Activated T-helper 2 cell treated with anti-CD3 and anti-CD28 coated beads, Interferon-gamma antibody, Interleukin-2, Interleukin-4, amounts not matched to agents 10 μg/mL and 5 μg/mL and 100 μg/mL, durations not matched to agents 14 hours and 24 hours and 36 hours (primary cell): Measurements from ENCODE around the gene MFN2. TPM values are rescaled to one million over a fixed set of nuclear protein-coding genes. Genes with fewer than 3 reads are reported as not detected.
A peak's percentile ranks its signal among the peaks of the same experiment; 100 is the strongest.
"Not testable (repeated sequence)": the region's sequence is repeated elsewhere in the genome, so short reads cannot be mapped to it uniquely, and the experiment has no call there.

Experiments used
- DNase-seq: peaks from one replicate; pipeline ENCODE4 v3.0.0; 2021; ENCODE audit warnings: low spot score
- H3K27ac Mint-ChIP-seq: one replicate; pipeline ENCODE4 v1.8.0; 2021; ENCODE audit warnings: mixed read lengths
- H3K27me3 Mint-ChIP-seq: one replicate; pipeline ENCODE4 v1.8.0; 2021; ENCODE audit warnings: low read depth, mixed read lengths
- H3K36me3 Mint-ChIP-seq: one replicate; pipeline ENCODE4 v1.8.0; 2021; ENCODE audit warnings: low read depth, mixed read lengths
- H3K4me1 Mint-ChIP-seq: one replicate; pipeline ENCODE4 v1.8.0; 2021; ENCODE audit warnings: low read depth, mixed read lengths
- H3K4me3 Mint-ChIP-seq: one replicate; pipeline ENCODE4 v1.8.0; 2021; ENCODE audit warnings: low read depth, mild to moderate bottlenecking, moderate library complexity, mixed read lengths
- H3K9me3 Mint-ChIP-seq: one replicate; pipeline ENCODE4 v1.8.0; 2021; ENCODE audit warnings: mixed read lengths
- intact Hi-C: fragments of 100-400 bp; cut with micrococcal nuclease; formaldehyde crosslinking; loops from one replicate; pipeline ENCODE4 v1.15.1; 2023
- total RNA-seq: library from RNA; stranded (reverse); gene quantifications from 2 replicates; pipeline ENCODE4 v1.2.3, GENCODE V29; 2022

Gene MFN2
- total RNA-seq, 1 donor from 2014 or later: 69.5 TPM

DNA sequence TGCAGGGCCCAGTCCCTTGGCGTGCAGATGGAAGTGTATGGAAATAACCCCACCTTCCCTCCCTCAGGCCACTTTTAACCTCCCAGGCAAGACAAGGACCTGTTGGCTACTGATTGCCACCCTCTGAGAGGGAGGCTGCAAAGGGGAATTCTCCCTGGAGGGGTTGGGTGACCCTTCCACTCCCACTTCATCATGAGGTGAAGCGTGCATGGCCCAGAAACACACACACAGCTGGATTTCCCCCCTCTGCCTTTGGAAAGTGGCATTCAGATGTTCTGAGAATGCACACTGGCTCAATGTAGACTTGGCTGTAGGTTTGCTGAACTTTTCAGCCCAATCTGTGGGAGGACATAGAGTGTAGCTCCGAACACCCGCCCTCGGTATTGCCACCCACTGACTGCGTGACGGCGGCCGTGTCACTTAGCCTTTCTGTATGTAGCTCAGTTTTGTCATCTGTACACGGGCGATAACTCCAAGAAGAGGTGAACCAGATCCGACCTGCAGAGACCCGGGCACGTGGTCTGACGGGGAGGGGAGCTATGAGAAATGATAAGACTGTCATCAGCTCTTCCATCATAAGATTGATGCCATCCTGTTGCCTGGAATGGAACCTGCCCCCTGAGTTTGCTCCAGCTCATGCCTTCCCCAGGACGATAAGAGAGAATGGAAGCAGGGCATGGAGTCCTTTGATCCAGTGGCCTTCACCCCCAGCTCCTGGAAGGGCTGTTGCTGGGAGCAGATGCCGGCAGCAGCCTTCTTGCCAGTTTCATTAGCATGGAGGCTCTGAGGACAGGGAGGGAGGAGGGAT, 58.3 kb downstream of the MFN2 start:
- H3K4me1 Mint-ChIP-seq: peaks cover 37% of the 10 kb centered on the region

DNA sequence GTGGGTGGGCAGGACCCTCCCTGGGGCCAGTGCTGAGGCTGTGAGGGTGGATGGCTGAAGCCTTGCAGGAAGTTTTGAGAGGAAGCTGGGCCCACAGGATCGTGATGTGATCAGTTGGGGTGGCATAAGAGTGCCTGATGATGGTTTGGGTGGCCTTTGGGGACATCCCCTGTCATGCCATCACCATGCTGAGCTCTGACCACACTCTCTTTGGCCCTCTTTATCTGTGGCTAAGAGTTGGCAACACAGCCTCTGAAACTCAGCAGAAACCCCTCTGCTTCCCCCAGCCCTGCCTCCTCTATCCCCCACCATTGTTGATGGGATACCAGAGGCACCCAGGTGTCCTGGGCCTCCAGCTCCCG, 58.9 kb downstream of the MFN2 start:
- Mint-ChIP-seq H3K27me3 (no peaks in the 10 kb centered on the region), H3K9me3 (no peaks in the 10 kb centered on the region), H3K27ac (peak overlapping the region; percentile 67), H3K36me3 (no peaks in the 10 kb centered on the region), H3K4me3 (no peak overlapping the region), H3K4me1 (peaks cover 39% of the 10 kb centered on the region)
- intact Hi-C loops: loop anchor here (5.0 kb wide), 1 partner anchor 37 kb away; no protein-coding TSS in a partner anchor
- no peak for DNase-seq

More for the DNA sequence above, 58.3 kb downstream of the MFN2 start:
- intact Hi-C loops: loop anchor here (5.0 kb wide), 1 partner anchor 36 kb away; no protein-coding TSS in a partner anchor
- no peaks in the 10 kb centered on the region for H3K27me3 Mint-ChIP-seq
- H3K4me3 Mint-ChIP-seq: no peak overlapping the region
- H3K36me3 Mint-ChIP-seq: no peaks in the 10 kb centered on the region
- no peaks in the 10 kb centered on the region for H3K9me3 Mint-ChIP-seq
- no peak for DNase-seq
- peak overlapping the region; percentile 67 for H3K27ac Mint-ChIP-seq

DNA sequence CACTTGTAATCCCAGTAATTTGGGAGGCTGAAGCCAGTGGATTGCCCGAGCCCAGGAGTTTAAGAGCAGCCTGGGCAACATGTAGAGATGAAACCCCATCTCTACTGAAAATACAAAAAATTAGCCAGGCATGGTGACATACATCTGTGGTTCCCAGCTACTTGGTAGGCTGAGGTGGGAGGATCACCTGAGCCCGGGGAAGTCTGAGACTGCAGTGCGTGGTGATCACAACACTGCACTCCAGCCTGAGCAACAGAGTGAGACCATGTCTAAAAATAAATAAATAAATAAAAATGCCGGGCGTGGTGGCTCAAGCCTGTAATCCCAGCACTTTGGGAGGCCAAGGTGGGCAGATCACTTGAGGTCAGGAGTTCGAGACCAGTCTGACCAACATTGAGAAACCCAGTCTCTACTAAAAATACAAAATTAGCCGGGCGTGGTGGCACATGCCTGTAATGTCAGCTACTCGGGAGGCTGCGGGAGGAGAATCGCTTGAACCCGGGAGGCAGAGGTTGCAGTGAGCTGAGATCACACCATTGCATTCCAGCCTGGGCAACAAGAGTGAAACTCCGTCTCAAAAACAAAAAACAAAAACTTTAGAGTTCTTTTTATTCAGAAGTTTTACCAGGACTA, 59.7 kb downstream of the MFN2 start:
- not testable (repeated sequence) for DNase-seq, H3K4me3 Mint-ChIP-seq, H3K36me3 Mint-ChIP-seq, H3K9me3 Mint-ChIP-seq, H3K27me3 Mint-ChIP-seq
- intact Hi-C loops: loop anchor here (1.0 to 5.0 kb wide), 5 partner anchors 21 to 47 kb away; partner anchors contain the start of genes MIIP and TNFRSF8
- Mint-ChIP-seq H3K4me1 (peaks cover 47% of the 10 kb centered on the region), H3K27ac (peak overlapping the region; percentile 49)

DNA sequence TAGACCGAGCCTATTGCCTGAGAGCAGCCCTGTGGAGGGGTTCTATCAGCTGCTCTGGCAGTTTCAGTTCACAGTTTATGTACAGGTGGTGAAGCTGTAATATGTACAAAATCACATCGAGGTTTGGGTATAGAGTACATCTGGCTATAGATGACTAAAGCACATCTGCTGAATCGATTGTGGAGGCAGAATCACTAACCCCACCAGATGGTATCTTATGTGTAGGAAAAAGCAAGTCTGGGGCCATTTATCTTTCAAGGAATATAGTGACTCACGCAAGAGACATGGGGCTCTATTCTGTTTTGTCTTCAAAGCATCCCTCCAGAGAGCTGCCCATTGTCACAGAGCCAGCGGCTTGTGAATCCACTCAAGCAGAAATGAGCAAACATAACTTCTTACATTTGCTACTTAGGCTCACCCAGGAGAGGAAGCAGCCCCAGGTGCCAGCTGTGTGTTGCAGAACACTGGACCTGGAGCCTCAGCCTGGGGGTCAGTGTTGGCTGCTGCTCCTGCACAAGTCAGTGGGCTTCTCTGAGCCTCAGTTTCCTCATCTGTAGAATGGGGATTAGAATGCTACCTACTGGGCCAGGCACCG, 60.3 kb downstream of the MFN2 start:
- H3K36me3 Mint-ChIP-seq: no peaks in the 10 kb centered on the region
- no peaks in the 10 kb centered on the region for H3K9me3 Mint-ChIP-seq
- no peaks in the 10 kb centered on the region for H3K27me3 Mint-ChIP-seq
- peaks cover 49% of the 10 kb centered on the region for H3K4me1 Mint-ChIP-seq
- intact Hi-C loops: loop anchor here (1.0 to 2.0 kb wide), 4 partner anchors 21 to 46 kb away; partner anchors contain the start of genes MIIP and TNFRSF8
- DNase-seq: no peak
- H3K4me3 Mint-ChIP-seq: no peak overlapping the region
- peak overlapping the region; percentile 49 for H3K27ac Mint-ChIP-seq

DNA sequence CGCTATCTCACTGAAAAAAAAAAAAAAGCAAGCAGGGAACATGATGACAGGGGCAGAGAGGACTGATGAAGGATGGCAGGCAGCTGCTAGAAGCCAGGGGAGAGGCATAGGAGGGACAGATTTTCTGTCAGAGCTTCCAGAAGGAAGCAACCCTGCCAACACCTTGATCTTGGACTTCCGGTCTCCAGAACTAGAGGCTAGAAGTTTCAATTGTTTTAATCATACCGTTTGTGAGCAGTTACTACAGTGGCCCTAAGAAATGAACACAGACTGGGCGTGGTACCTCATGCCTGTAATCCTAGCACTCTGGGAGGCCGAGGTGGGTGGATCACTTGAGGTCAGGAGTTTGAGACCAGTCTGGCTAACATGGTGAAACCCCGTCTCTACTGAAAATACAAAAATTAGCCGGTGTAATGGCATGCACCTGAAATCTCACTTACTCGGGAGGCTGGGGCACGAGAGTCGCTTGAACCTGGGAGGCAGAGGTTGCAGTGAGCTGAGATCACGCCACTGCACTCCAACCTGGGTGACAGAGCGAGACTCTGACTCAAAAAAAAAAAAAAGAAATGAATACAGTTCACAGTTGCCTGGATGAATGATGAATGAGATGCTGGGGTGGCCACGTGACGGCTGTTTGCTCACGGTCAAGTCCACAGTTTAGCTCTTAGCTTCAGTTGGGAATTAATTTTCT, 64.1 kb downstream of the MFN2 start:
- H3K27me3 Mint-ChIP-seq, H3K36me3 Mint-ChIP-seq, intact Hi-C loops, DNase-seq, H3K9me3 Mint-ChIP-seq, H3K4me3 Mint-ChIP-seq: not testable (repeated sequence)
- H3K27ac Mint-ChIP-seq: peak overlapping the region; percentile 49
- H3K4me1 Mint-ChIP-seq: peaks cover 38% of the 10 kb centered on the region

DNA sequence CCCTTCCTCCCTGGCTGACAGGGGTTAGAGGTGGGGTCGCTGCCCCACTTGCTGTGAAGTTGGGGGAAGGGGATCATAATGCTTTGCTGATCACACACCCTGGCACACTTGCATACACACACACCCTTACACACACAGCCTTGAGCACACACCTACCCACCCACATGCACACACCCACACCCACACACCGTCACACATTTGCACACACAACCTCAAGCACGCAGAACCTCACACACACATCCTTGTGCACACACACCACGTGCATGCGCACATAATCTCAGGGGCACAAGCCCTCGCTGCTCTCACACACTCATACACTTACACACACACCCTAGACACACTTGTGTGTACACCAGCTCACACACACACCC, 66.5 kb downstream of the MFN2 start:
- H3K27me3 Mint-ChIP-seq: no peaks in the 10 kb centered on the region
- no peak overlapping the region for H3K27ac Mint-ChIP-seq
- peaks cover 25% of the 10 kb centered on the region for H3K4me1 Mint-ChIP-seq
- H3K4me3 Mint-ChIP-seq: no peak overlapping the region
- intact Hi-C loops: loop anchor here (1.0 to 5.0 kb wide), 5 partner anchors 10 to 138 kb away; no protein-coding TSS in a partner anchor
- no peak for DNase-seq
- H3K36me3 Mint-ChIP-seq: no peaks in the 10 kb centered on the region
- H3K9me3 Mint-ChIP-seq: no peaks in the 10 kb centered on the region

DNA sequence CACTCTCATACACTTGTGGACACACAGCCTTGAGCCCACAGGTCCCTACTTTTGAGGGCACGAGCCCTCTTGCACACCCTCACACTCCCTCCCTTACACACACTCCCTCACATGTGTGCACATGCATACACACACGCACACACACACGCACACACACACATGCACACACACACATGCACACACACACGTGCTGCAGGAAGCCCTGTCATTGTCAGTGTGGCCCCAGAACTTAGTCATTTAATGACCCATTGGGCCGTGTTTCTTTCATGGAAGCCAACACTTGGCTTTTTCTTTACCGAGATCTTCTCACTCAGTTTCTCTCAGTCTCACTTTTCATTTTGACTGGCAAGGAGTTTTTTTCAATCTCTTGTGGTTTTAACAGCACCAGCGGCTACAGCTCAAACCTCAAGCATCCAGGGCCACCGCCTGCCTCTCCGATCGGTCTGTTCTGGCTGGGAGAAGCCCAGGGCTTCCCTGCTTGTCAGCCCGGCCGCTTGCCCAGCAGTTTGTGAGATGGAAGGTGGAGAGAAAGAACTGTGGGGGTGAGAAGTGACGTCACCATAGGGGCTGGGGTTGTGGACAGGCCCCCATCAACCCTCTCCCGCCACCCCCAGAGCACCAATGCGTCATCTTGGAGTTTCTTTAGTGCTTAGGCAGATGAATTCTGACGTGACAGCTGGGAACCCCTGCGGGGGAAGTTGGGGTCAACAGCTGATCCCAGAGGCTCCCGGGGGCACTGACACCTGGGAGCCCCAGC, 67.1 kb downstream of the MFN2 start:
- no peaks in the 10 kb centered on the region for H3K9me3 Mint-ChIP-seq
- H3K36me3 Mint-ChIP-seq: no peaks in the 10 kb centered on the region
- peaks cover 31% of the 10 kb centered on the region for H3K4me1 Mint-ChIP-seq
- no peak overlapping the region for H3K4me3 Mint-ChIP-seq
- intact Hi-C loops: loop anchor here (1.0 to 5.0 kb wide), 5 partner anchors 9 to 139 kb away; no protein-coding TSS in a partner anchor
- H3K27ac Mint-ChIP-seq: no peak overlapping the region
- H3K27me3 Mint-ChIP-seq: no peaks in the 10 kb centered on the region
- DNase-seq: peak; percentile 72

DNA sequence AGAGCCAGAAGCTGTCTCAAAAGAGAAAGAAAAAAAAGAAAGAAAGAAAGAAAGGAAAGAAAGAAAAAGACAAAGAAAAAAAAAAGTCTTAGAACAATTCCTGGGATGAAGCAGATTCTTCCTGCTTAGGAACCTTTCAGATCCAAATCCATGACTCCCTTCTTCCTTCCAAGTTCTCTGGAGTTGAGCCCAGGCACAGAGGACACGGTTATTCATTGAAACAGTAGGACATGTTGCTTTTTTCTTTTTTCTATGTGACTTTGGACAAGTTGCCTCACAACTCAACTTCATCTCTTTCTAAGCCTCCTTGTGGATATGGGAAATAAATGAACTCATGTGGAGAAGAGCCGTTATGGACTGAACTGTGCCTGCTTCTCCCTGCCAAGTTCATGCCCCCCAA, 68.1 kb downstream of the MFN2 start:
- DNase-seq: no peak
- Mint-ChIP-seq H3K36me3 (no peaks in the 10 kb centered on the region), H3K4me3 (no peak overlapping the region), H3K4me1 (peaks cover 41% of the 10 kb centered on the region), H3K27me3 (no peaks in the 10 kb centered on the region), H3K27ac (no peak overlapping the region), H3K9me3 (no peaks in the 10 kb centered on the region)
- intact Hi-C loops: loop anchor here (5.0 kb wide), 1 partner anchor 114 kb away; no protein-coding TSS in a partner anchor

DNA sequence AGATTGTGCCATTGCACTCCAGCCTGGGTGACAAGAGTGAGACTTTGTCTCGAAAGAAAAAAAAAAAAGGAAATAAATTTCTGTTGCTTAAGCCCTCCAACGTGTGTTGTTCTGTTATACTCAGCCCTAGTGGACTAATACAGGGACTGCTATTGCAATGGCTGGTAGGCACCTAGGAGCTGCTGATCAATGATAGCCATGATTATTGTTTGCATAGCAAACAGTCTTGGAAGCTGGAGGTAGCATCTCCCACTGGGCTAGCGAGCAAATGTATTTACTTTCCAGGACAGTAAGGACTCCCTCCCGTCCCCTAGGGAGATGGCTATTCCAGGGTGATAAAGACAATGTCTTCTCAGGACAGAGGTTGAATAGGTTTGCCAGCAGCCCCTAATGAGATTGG, 69.4 kb downstream of the MFN2 start:
- Mint-ChIP-seq H3K9me3 (no peaks in the 10 kb centered on the region), H3K27ac (no peak overlapping the region), H3K36me3 (no peaks in the 10 kb centered on the region), H3K4me3 (no peak overlapping the region), H3K27me3 (no peaks in the 10 kb centered on the region), H3K4me1 (peaks cover 45% of the 10 kb centered on the region)
- DNase-seq: no peak
- intact Hi-C loops: loop anchor here (5.0 kb wide), 1 partner anchor 113 kb away; no protein-coding TSS in a partner anchor

DNA sequence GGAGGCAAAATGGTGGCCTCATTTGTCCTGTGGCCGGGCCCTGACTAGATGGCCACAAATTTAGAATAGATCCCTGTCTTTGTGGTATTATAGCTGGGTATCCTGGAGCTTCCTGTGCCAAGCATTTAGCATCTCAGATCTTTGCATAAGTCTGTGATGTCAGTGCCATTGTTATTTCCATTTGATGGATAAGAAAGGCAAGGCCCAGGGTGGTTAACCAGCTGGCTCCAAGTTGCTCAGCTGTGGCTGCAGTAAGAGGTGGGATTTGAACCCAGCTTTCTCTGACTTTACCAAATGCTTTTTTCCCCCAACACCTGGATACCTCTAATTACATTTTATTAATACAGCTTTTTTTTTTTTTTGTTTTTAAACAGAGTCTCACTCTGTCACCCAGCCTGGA, 71.1 kb downstream of the MFN2 start:
- H3K9me3 Mint-ChIP-seq: no peaks in the 10 kb centered on the region
- no peaks in the 10 kb centered on the region for H3K36me3 Mint-ChIP-seq
- no peak for DNase-seq
- no peaks in the 10 kb centered on the region for H3K27me3 Mint-ChIP-seq
- H3K4me3 Mint-ChIP-seq: no peak overlapping the region
- H3K27ac Mint-ChIP-seq: no peak overlapping the region
- peaks cover 46% of the 10 kb centered on the region for H3K4me1 Mint-ChIP-seq
- intact Hi-C loops: no loop called here

DNA sequence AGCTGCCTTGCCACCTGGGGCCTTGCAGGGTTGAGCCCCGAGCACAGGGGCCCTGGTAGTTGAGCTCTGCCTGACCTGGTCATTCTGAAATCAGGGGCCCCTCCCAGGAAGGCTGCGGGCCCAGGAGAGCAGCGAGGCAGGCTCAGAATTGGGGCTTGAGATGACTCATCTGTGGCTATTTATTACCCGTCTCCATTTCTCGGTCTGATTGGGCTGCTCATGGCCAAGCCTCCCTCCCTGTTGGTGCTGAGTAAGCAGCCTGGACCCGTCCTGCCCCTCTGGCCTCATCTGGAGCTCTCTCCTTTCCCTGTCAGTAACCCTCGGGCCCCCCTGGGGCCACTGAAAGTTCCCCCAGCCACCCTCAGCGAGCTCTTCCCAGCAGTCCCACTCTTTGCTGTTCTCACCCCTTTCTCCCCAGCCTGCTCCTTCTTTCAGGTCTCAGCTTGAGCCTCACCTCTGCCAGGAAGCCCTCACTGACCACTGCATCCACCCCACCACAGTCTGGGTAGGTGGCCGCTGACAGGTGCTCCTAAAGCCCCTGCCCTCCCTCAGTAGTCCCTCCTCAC, 71.8 kb downstream of the MFN2 start:
- DNase-seq: no peak
- Mint-ChIP-seq H3K4me1 (peaks cover 53% of the 10 kb centered on the region), H3K4me3 (no peak overlapping the region), H3K36me3 (no peaks in the 10 kb centered on the region), H3K27me3 (no peaks in the 10 kb centered on the region), H3K27ac (peak overlapping the region; percentile 76), H3K9me3 (no peaks in the 10 kb centered on the region)
- intact Hi-C loops: no loop called here
